CD4-positive, alpha-beta T cell treated with Interleukin-17A for 1 hour (primary cell): ENCODE measurements around the gene MT2A.
"Not testable (repeated sequence)": the region's sequence is repeated elsewhere in the genome, so short reads cannot be mapped to it uniquely, and the experiment has no call there.

ENCODE experiments used
- DNase-seq: peaks from one replicate; pipeline ENCODE4 v3.0.0-alpha.2; 2020

The MT2A gene

GRCh38 chr16:56608043-56608875, at the start of gene MT2A:
TSS of gene MT2A (plus strand) at chr16:56608584. CDS start at chr16:56608656, 72 bp downstream.
- DNase-seq = peak; percentile 85

DNA sequence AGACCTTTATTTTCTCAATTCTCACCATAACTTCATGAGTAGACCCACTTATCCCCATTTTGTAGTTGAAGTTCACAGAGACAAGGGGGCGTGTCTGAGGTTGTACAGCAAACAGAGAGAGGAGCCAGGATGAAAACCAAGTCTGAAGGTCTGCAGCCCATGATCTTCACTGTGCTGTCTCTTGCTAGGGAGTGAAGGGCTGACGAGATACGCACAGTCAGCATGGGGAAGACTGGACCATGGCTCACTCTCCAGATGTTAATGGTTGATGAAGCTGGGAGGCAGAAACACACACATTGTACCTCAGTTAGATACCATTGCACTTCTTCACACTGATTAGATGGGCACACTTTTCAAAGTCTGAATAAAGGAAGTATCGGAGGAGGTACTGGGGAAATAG, 49.3 kb upstream of the MT2A start:
- DNase-seq = no peak

GRCh38 chr16:56560447-56560846, 47.9 kb upstream of the MT2A start:
- DNase-seq = no peak

- DNase-seq = no peak
These were observed 47.3 kb upstream of the MT2A start for GRCh38 chr16:56561126-56561525.

GRCh38 chr16:56564793-56565477, 43.4 kb upstream of the MT2A start, which contains the start of gene MT4:
TSS of gene MT4 (plus strand) at chr16:56565073. CDS start at chr16:56565129, 56 bp downstream.
- no peak for DNase-seq

DNA sequence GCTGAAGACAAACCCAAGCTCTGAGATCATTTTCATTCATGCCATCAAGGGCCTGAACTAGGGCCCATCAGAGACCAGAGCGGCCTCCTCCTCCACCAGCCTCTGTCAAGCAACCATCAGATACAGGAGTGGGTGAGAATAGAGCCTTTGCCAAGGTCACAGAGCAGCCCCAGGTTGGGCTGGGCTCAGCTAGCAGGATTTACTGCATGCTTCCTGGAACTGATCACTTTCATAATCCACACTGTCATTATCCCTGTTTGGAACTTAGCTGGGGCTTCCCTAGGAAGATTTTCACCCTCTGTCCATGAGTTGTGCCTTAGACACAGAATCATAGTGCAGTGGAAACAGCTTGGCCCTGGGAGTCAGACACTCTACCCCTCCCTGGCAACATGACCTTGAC, 38.4 kb upstream of the MT2A start:
- no peak for DNase-seq

DNA sequence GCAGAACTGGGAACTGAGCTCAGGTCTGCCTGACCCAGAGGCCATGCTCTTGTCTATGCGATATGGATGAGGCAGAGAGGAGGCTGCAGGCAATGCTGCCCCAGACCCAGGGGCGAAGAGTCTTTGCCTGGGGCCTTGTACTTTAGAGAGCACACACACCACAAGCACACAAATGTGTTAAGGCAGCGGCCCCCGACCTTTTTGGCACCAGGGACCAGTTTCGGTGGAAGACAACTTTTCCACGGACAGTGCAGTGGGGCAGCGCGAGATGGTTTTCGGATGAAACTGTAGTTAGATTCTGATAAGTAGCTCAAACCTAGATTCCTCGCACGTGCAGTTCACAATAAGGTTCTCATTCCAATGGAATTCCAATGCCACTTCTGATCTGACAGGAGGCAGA, 36.9 kb upstream of the MT2A start:
- DNase-seq = no peak

GRCh38 chr16:56574625-56575024, 33.8 kb upstream of the MT2A start:
- no peak for DNase-seq

DNA sequence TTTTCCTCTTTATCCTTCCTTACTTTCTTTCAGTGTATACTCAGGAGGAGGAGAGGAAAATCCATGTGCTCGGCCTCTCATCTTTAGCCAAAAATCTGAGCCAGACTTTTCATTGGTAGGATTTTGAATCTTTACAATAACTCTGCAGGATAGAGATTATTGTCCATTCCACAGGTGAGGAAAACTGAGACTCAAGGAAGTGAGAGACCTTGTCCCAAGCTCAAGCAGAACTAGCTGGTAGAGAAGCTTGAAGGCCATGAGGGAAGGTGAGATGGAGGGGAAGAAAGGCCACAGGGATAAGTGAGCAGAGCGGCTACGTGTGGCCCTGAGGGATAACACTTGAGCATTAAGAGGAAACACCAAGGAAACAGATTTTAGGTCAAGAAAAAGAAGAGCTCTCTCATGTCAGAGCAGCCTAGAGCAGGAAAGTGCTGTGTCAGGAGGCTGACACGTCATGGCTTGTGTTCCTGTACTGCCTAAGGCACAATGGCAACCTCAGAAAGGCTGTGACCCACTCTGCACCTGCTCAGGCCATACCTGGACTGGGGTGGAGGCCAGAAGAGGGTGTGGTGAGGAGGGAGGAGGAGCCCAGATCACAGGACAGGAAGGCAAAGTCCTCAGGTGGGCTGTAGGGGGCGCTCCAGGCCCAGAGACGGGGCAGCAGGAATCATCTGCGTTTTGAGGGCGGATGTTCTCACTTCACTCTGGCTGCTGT, 31.6 kb upstream of the MT2A start:
- peak; percentile 89 for DNase-seq

DNA sequence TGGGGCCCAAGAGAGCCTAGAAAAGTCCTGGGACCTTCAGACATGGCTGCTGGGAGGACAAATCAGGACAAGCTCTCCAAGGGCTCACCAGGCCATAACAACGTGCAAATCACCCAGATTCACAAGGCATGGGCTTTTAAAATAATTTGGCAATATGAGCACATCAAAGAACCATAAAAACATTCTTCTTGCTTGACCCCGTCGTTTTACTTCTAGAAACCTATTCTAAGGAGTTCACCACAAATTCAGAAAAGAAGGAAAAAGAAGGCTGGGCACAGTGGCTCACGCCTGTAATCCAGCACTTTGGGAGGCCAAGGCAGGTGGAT, 31.1 kb upstream of the MT2A start:
- no peak for DNase-seq

- DNase-seq = no peak
These were observed 27.9 kb upstream of the MT2A start for GRCh38 chr16:56580391-56581048.

DNA sequence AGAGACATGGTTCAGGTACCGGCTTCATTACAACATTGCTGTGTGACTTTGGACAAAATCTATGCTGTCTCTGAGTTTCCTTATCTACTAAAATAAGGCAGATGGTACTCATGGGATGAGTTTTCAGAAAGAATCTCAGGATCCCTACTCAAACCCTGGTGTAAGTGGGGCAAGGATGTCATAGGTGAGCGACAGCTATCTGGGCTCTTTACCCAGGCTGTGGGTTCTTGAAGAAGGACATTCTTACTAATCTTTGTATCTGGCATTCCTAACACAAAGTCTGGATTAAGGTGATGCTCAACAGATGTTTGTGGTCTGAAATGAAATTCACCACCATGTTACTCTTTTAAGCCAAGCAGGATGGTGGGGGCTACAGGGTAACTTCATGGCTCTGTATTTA, 25.5 kb upstream of the MT2A start:
- DNase-seq = not testable (repeated sequence)

DNA sequence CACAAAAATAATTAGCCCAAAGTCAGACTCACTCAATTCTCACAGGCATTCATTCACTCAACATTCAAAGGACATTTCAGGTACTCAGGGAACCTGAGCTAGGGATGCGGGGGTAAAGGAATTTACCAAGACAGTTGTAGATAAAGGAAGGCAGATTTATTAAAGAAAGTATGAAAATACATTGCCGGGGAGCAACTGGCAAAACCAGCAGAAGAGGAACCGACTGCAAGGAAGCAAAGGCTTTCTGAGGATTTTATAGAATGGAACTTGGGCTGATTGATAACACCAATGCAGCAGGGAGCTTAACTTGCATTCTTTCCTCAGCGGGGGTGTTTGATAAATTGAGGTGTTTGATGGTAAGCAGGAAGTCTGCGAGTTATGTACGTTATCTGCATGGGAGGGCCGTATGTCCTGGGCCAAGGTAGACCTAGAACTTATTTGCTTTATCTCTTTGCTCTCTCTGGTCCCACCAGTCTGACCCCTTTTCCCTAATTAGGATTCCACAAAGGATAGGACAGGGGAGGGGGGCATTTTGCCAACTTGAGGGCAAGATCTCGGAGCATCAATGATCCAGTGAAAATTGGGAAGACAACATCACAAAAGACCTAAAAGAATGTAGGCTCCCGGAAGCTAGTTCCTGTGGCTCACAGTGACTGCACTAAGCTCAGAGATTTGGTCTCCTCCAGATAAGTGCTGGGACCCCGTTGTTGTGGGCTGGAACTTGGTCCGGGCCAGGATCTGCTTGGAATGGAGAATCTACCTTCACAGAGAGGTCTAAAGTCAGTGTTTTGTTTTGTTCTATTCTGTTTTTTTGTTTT, 24.8 kb upstream of the MT2A start:
- no peak for DNase-seq

- no peak for DNase-seq
These were observed 24.1 kb upstream of the MT2A start for GRCh38 chr16:56584276-56584675.

GRCh38 chr16:56588781-56589140, 19.6 kb upstream of the MT2A start:
- no peak for DNase-seq

GRCh38 chr16:56589141-56590039, 19.0 kb upstream of the MT2A start, which contains the start of gene MT3:
TSS of gene MT3 (plus strand) at chr16:56589528. CDS start at chr16:56589591, 63 bp downstream.
- no peak for DNase-seq

DNA sequence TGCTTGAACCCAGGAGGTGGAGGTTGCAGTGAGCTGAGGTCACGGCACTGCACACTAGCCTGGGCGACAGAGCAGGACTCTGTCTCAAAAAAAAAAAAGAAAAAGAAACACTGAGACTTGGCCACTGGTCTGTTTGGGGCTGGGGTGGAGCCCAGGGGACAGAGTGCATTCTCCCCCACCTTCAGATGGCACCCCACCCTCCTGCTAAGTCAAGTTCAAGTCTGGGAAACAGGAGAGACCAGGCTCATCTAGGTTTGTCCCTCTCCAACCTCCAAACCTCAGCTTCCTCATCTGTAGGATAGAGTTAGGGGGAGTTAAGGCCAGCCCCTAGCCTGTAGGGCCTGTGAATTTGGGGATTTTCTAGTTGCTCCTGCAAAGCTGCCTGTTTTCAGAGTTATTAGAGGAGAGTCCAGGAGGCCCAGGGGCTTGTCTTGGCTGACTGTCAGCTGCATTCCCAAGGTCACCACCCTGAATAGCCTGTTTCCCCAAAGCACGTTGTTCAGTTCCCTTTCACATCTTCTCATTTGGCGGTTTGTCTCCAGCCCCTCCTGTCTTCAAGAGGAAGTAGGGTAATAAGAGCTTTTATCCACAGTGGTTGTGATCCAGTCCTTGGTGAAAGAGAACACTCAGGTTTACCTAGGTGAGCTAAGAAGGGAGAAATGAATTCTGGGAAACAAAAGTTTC, 16.9 kb upstream of the MT2A start:
- DNase-seq = no peak

- DNase-seq = no peak
These were observed 14.7 kb upstream of the MT2A start for GRCh38 chr16:56593573-56594291.

DNA sequence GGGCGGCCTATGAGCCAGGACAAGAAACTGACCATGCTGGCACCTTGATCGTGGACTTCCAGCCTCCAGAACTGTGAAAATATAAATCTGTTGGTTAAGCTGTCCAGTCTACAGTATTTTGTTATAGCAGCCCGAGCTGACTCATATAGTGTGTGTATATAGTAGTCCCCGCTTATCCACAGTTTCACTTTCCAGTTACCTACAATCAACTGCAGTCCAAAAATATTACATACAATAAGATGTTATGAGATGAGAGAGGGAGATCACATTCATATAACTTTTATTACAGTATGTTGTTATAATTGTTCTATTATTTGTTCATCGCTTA, 14.1 kb upstream of the MT2A start:
- DNase-seq = no peak

DNA sequence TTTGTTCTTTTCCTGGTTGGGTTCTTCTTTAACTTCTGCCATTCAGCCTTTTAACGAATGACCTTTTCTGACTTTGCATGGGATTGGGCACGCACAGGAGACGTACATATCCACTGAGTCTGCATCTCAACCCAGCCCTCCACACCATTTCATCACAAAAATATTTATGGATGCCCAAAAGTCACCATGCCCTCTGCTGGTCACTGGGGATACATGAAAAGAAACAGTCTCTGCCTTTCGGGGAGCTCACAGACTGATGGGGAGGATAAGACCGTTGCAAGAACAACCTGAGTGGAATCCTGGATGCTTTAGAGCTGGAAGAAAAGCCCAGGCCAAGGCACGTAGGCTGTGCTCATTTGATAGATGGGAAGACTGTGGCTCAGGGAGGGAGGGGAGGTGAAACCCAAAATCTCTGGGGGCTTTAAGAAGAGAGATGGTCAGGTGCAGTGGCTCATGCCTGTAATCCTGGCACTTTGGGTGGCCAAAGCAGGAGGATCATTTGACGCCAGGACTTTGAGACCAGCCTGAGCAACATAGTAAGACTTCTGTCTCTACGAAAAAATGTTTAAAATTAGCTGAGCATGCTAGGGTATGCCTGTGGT, 7.9 kb upstream of the MT2A start:
- DNase-seq = peak; percentile 63
